Uterus (tissue), 4 donors: ENCODE data around the gene STAMBP. TPM values are rescaled to one million over a fixed set of nuclear protein-coding genes. Genes with fewer than 3 reads are reported as not detected.

Source experiments
- DNase-seq, 2 donors: peaks; one replicate each; pipeline ENCODE4 v3.0.0-alpha.2; 2019 to 2020
- H3K27ac ChIP-seq, 2 donors: fragments of 200-600 bp; sonication (generic); 1 replicate in 1 of 2; 2 replicates in 1 of 2; pipeline ENCODE4 v1.5.1; 2016 to 2018
- H3K27me3 ChIP-seq, 2 donors: fragments of 200-600 bp; sonication (generic); one replicate each; pipeline ENCODE4 v1.5.1; 2018 to 2019; ENCODE audit warnings: control low read depth in 1 of 2
- H3K36me3 ChIP-seq, 2 donors: fragments of 200-600 bp; sonication (generic); one replicate each; pipeline ENCODE4 v1.5.1; 2019; ENCODE audit warnings: control low read depth in 1 of 2
- H3K4me1 ChIP-seq, 2 donors: fragments of 200-600 bp; sonication (generic); one replicate each; pipeline ENCODE4 v1.5.1; 2018 to 2019; ENCODE audit warnings: control low read depth in 1 of 2
- H3K4me3 ChIP-seq, 2 donors: fragments of 200-600 bp; sonication (generic); 1 replicate in 1 of 2; 2 replicates in 1 of 2; pipeline ENCODE4 v1.5.1; 2018 to 2019; ENCODE audit warnings: mild to moderate bottlenecking in 1 of 2
- H3K9me3 ChIP-seq, 2 donors: fragments of 200-600 bp; sonication (generic); one replicate each; pipeline ENCODE4 v1.5.1; 2019; ENCODE audit warnings: control low read depth in 1 of 2
- POLR2A ChIP-seq, 2 donors: fragments of 450-650 bp; IDR thresholded peaks; one replicate each; pipeline ENCODE4 v1.6.1; 2016; ENCODE audit warnings: antibody characterized with exemption in 2 of 2, mild to moderate bottlenecking in 1 of 2, moderate library complexity in 1 of 2
- intact Hi-C: fragments of 100-400 bp; cut with DNase I; formaldehyde crosslinking; loops from one replicate; pipeline ENCODE4 v1.15.1; 2023; ENCODE audit warnings: low total_unique reads
- total RNA-seq, 4 donors: library from RNA; depleted of rRNA in 3 of 4; stranded (reverse); fragments of >200 nt in 3 of 4; gene quantifications; one replicate each; pipeline versions ENCODE4 v1.1.0 to v1.2.4, GENCODE V29; 2014 to 2023
- TF ChIP-seq, protein P1 (sequence below), 4 experiments: fragments of 200-600 bp in 2 of 4; fragments of 450-650 bp in 2 of 4; sonication (generic) in 2 of 4; IDR thresholded peaks; one replicate each; pipeline ENCODE4 v1.5.1; 2016 to 2019; ENCODE audit warnings: antibody characterized with exemption in 4 of 4, mild to moderate bottlenecking in 2 of 4, moderate library complexity in 1 of 4
- donor health status: DM: yes; HTN: yes; CAD: no.

The STAMBP gene
- total RNA-seq, 4 donors from 2014 or later = 31.8 to 115 (median 43.7) TPM

DNA sequence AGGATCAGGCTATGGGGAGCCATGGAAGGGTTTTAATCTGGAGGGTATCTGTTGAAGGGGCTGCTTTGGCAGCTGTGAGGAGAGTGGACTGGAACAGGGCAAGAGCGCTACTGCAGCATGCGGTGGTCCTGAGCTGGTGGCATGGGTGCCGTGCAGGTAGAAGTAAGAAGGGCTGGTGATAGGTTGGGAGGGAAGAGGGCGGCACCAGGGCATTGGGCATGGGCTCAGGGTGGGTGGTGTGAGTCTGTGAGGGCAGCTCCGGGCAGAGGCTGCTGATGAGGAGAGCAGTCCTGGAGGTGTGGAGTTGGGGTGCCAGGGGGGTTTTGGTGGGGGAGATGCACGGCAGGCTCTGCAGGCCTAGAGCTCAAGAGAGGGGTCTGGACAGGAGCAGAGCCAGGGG is 66.1 kb downstream of the STAMBP start:
- peak overlapping the region; percentile 93 to 97 for H3K27ac ChIP-seq
- no peaks in the 10 kb centered on the region for H3K36me3 ChIP-seq
- no peaks in the 10 kb centered on the region for H3K9me3 ChIP-seq
- DNase-seq = no peak
- peak in 1 of 2 donors; percentile 20 for TF ChIP-seq POLR2A (IDR thresholded peaks at IDR 0.05)
- TF ChIP-seq, protein P1, sequence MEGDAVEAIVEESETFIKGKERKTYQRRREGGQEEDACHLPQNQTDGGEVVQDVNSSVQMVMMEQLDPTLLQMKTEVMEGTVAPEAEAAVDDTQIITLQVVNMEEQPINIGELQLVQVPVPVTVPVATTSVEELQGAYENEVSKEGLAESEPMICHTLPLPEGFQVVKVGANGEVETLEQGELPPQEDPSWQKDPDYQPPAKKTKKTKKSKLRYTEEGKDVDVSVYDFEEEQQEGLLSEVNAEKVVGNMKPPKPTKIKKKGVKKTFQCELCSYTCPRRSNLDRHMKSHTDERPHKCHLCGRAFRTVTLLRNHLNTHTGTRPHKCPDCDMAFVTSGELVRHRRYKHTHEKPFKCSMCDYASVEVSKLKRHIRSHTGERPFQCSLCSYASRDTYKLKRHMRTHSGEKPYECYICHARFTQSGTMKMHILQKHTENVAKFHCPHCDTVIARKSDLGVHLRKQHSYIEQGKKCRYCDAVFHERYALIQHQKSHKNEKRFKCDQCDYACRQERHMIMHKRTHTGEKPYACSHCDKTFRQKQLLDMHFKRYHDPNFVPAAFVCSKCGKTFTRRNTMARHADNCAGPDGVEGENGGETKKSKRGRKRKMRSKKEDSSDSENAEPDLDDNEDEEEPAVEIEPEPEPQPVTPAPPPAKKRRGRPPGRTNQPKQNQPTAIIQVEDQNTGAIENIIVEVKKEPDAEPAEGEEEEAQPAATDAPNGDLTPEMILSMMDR (IDR thresholded peaks at IDR 0.05) = no peak
- H3K4me3 ChIP-seq = peak overlapping the region; percentile 35 to 76
- H3K27me3 ChIP-seq = no peaks in the 10 kb centered on the region
- intact Hi-C loops = no loop called here
- H3K4me1 ChIP-seq = no peaks in the 10 kb centered on the region

DNA sequence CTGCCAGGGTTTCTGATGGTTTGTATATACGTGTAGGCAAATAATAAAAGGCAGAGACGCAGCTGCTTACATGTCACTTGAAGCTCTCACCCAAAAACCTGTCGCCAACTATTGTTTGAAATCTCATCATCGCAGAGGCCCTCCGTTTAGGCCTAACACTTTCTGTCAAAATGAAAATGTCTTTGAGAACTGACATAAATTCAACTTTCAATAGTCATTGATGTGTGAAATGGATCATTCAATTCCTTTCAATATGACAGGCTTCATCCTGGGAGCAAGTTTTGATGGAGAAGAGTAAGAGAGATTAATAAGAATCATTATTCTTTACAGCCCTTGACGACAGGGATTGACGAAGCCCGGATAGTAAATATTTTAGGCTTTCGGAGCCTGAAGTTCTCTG is 66.7 kb downstream of the STAMBP start:
- Histone ChIP-seq H3K36me3 (no peaks in the 10 kb centered on the region), H3K27me3 (no peaks in the 10 kb centered on the region), H3K4me3 (peak overlapping the region; percentile 35 to 76), H3K4me1 (no peaks in the 10 kb centered on the region), H3K27ac (peak overlapping the region; percentile 93 to 97), H3K9me3 (no peaks in the 10 kb centered on the region)
- intact Hi-C loops = no loop called here
- TF ChIP-seq, protein P1 (IDR thresholded peaks at IDR 0.05) = no peak
- no peak for TF ChIP-seq POLR2A (IDR thresholded peaks at IDR 0.05)
- DNase-seq = no peak

DNA sequence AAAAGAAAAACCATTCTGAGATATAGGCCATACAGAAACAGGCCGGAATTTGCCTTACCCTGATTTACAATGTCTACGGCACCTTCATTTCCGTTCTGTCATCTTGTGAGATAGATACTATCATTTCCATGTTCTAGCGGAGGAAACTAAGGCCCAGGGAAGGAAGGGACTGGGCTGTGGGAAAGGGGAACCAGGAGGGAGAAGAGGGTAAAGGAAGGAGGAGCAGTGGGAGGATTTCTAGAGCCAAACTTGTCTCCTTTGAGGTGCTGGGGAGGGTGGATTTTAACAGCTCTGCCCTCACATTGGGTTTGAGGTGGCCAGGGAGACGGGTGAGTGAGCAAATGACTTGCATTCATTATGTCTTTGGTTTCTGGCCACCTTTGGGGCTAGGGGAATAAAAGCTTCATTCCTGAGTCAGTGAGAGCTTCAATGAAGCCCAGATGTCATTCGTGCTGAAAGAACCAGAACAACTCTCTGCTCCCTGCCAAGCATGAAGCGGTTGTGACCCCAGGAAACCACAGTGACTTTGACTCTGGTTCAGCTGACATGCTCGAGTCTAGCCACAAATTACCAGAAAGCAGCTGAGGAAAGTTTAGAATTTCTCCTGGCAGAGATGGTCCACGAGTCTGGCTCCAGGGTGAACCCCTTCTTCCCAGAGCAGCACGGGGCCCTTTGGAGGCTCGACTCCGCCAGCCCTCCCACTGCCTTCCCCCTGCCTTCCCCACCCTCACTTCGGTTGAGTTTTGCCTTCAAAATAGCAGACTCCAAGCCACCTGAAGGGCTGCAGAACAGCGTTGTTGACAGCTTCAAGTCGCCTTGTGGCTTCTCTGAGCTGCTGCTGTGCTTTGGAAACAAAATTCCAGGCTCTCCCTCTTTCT is 67.8 kb downstream of the STAMBP start:
- Histone ChIP-seq H3K27ac (peak overlapping the region; percentile 93 to 97), H3K9me3 (no peaks in the 10 kb centered on the region), H3K4me1 (no peaks in the 10 kb centered on the region), H3K36me3 (no peaks in the 10 kb centered on the region), H3K27me3 (no peaks in the 10 kb centered on the region), H3K4me3 (peak overlapping the region; percentile 35 to 76)
- DNase-seq = no peak
- intact Hi-C loops = no loop called here
- no peak for TF ChIP-seq POLR2A (IDR thresholded peaks at IDR 0.05)
- TF ChIP-seq, protein P1 (IDR thresholded peaks at IDR 0.05) = no peak

DNA sequence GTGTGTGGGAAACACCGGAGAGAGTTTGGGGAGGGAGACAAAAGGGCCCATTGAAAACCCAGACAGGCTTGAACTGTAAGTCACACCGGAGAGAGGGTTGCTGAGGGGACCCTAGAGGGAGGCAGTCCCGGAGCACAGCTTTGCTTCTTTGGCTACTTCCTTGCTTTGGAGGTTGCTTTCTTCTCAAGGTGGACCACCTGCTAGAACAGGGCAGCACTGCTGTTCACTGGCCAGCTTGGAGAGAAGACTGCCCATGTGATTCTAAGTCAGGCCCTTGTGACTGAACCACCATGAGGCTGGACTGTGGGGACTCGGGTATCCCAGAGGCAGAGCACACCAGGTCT is 68.5 kb downstream of the STAMBP start:
- Histone ChIP-seq H3K9me3 (no peaks in the 10 kb centered on the region), H3K4me3 (peak overlapping the region; percentile 35 to 76), H3K4me1 (no peaks in the 10 kb centered on the region), H3K27ac (peak overlapping the region; percentile 93 to 97), H3K27me3 (no peaks in the 10 kb centered on the region), H3K36me3 (no peaks in the 10 kb centered on the region)
- intact Hi-C loops = no loop called here
- DNase-seq = no peak
- no peak for TF ChIP-seq POLR2A (IDR thresholded peaks at IDR 0.05)
- TF ChIP-seq, protein P1 (IDR thresholded peaks at IDR 0.05) = no peak

DNA sequence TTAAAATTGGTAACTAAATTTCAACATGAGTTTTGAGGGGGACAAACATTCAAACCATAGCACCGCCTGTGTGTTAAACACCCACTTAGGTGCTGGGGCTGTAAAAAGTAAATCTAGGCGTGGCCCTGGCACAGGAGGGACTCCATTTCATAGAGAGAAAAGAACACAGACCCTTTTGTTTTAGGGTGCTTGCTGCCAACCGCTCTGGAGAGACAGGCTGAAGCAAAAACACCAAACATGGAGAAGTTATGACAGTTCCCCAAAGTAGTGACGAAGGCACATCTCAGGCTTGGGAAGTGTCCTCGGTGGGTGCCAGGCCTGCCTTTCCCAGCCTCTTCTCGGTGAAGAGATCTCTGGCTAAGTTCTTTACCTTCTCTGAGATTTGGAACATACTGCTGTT is 69.2 kb downstream of the STAMBP start:
- H3K27ac ChIP-seq = peak overlapping the region; percentile 93 to 97
- H3K4me3 ChIP-seq = peak overlapping the region in 1 of 2 donors; percentile 76
- intact Hi-C loops = no loop called here
- no peak for DNase-seq
- H3K4me1 ChIP-seq = no peaks in the 10 kb centered on the region
- TF ChIP-seq, protein P1 (IDR thresholded peaks at IDR 0.05) = no peak
- no peak for TF ChIP-seq POLR2A (IDR thresholded peaks at IDR 0.05)
- H3K27me3 ChIP-seq = no peaks in the 10 kb centered on the region
- no peaks in the 10 kb centered on the region for H3K9me3 ChIP-seq
- H3K36me3 ChIP-seq = no peaks in the 10 kb centered on the region
